Esophagus muscularis mucosa (tissue), 4 donors: ENCODE results near the gene DOC2A. TPM values are rescaled to one million over a fixed set of nuclear protein-coding genes. Genes with fewer than 3 reads are reported as not detected.
A peak's percentile ranks its signal among the peaks of the same experiment; 100 is the strongest.

Experiments used
- DNase-seq: peaks from one replicate; pipeline ENCODE4 v3.0.0-alpha.2; 2017; ENCODE audit errors: extremely low spot score
- H3K27ac ChIP-seq, 4 donors: fragments of 200-600 bp; sonication (generic); replicated peaks in 1 of 4; 1 replicate in 3 of 4; 2 replicates in 1 of 4; pipeline ENCODE4 v1.5.1; 2016 to 2019; ENCODE audit warnings: mild to moderate bottlenecking in 1 of 4
- H3K27me3 ChIP-seq, 4 donors: fragments of 200-600 bp; sonication (generic); one replicate each; pipeline versions ENCODE4 v1.5.1 to v1.6.0; 2016 to 2019
- H3K36me3 ChIP-seq, 4 donors: fragments of 200-600 bp; sonication (generic); one replicate each; pipeline ENCODE4 v1.5.1; 2016 to 2019
- H3K4me1 ChIP-seq, 4 donors: fragments of 200-600 bp; sonication (generic); one replicate each; pipeline ENCODE4 v1.5.1; 2016 to 2019
- H3K4me3 ChIP-seq, 4 donors: fragments of 200-600 bp; sonication (generic); 1 replicate in 2 of 4; 2 replicates in 2 of 4; pipeline ENCODE4 v1.5.1; 2016 to 2019; ENCODE audit warnings: mild to moderate bottlenecking in 4 of 4, moderate library complexity in 1 of 4
- H3K9me3 ChIP-seq, 4 donors: fragments of 200-600 bp; sonication (generic); 1 replicate in 3 of 4; 2 replicates in 1 of 4; pipeline ENCODE4 v1.5.1; 2016 to 2019
- EP300 ChIP-seq: sonication (generic); formaldehyde crosslinking; IDR thresholded peaks from one replicate; pipeline ENCODE4 v1.6.1; 2017; ENCODE audit warnings: antibody characterized with exemption
- POLR2A ChIP-seq: fragments of 450-650 bp; IDR thresholded peaks from one replicate; pipeline ENCODE4 v1.6.1; 2017; ENCODE audit warnings: antibody characterized with exemption, moderate library complexity, mild to moderate bottlenecking, low read depth
- POLR2AphosphoS5 ChIP-seq, 2 donors: sonication (generic); formaldehyde crosslinking; IDR thresholded peaks; one replicate each; pipeline ENCODE4 v1.6.1; 2017; ENCODE audit warnings: antibody characterized with exemption in 2 of 2
- WGBS: methylation state at CpG from one replicate; pipeline ENCODE4 v1.1.5; 2018; 5-methylcytosine and 5-hydroxymethylcytosine counted together
- intact Hi-C: fragments of 100-400 bp; cut with DNase I; formaldehyde crosslinking; loops from one replicate; pipeline ENCODE4 v1.15.1; 2023
- total RNA-seq, 4 donors: library from RNA; depleted of rRNA; stranded (reverse); fragments of >200 nt; gene quantifications; one replicate each; pipeline versions ENCODE4 v1.1.0 to v1.2.1, GENCODE V29; 2016
- TF ChIP-seq, protein P1 (sequence below), 3 experiments: fragments of 200-600 bp in 2 of 3; fragments of 450-650 bp in 1 of 3; sonication (generic) in 2 of 3; IDR thresholded peaks; one replicate each; pipeline ENCODE4 v1.5.1; 2017 to 2019; ENCODE audit warnings: antibody characterized with exemption in 3 of 3, mild to moderate bottlenecking in 2 of 3, moderate library complexity in 1 of 3

Gene DOC2A
- total RNA-seq, 4 donors from 2014 or later = 0.50 to 0.83 TPM; not detected in 2

DNA sequence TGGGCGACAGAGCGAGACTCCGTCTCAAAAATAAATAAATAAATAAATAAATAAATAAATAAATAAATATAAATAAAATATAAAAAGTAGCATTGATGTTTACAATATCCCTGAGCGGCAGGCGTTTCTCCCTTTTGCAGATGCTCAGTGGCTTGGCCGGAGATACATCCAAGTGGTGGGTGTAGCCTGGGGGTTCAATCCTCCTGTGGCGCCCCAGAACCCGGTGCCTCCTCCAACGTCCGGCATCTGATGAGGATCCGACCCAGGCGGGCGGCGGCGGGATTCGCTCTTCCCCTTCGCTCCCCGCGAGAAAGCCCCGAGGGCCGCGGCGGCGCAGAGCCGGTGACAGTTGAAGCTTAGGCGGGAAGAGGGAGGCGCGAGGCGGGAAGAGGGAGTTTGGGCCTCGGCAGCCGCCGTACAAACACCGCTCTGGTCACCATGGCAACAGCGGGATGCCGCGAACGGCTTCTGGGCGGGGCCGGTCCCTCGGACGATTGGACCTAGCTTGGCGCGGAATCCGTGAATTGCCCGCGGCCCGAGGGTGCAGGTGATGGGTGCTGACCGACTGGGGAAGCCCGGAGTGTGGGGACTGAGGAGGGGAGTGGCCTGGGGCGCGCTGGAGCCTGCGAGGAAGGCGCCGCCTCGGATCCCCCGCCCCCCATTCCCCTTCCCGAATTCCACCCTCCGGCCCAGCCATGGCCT, 42.0 kb upstream of the DOC2A start:
- WGBS = 16% methylated on average over 17 of the region's 58 CpGs
- H3K27ac ChIP-seq = peak overlapping the region; percentile 47 to 60 (median 57)
- TF ChIP-seq EP300 (no peak), POLR2AphosphoS5 (IDR thresholded peaks at IDR 0.05) (peak; percentile 76 to 91)
- TF ChIP-seq, protein P1, sequence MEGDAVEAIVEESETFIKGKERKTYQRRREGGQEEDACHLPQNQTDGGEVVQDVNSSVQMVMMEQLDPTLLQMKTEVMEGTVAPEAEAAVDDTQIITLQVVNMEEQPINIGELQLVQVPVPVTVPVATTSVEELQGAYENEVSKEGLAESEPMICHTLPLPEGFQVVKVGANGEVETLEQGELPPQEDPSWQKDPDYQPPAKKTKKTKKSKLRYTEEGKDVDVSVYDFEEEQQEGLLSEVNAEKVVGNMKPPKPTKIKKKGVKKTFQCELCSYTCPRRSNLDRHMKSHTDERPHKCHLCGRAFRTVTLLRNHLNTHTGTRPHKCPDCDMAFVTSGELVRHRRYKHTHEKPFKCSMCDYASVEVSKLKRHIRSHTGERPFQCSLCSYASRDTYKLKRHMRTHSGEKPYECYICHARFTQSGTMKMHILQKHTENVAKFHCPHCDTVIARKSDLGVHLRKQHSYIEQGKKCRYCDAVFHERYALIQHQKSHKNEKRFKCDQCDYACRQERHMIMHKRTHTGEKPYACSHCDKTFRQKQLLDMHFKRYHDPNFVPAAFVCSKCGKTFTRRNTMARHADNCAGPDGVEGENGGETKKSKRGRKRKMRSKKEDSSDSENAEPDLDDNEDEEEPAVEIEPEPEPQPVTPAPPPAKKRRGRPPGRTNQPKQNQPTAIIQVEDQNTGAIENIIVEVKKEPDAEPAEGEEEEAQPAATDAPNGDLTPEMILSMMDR (IDR thresholded peaks at IDR 0.05) = peak in 1 of 3 experiments; percentile 28

DNA sequence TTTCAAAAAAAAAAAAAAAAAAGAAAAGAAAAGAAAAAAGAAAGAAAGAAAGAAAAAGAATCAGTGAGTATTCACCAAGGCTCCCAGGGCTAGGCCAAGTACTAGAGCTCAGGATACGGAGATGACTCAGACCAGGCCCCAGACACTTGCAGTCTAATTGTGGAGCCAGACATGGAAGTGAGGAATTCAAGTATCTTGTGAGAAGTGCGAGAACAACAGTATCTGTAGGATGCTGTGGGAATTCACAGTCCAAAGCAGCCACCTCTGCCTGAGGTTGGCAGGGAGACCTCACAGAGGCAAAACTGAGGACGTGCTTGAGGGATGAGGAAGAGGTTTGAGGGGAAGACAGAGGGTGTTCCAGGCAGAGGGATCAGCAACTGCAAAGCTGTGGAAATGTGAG, 40.7 kb upstream of the DOC2A start:
- WGBS = 88% methylated on average over 3 of the region's 3 CpGs
- intact Hi-C loops = no loop called here
- H3K4me3 ChIP-seq = no peak overlapping the region

More for the DNA sequence above, 42.0 kb upstream of the DOC2A start:
- H3K9me3 ChIP-seq = no peaks in the 10 kb centered on the region
- peaks cover 9 to 25% (median 16%) of the 10 kb centered on the region in 4 donors for H3K4me1 ChIP-seq
- intact Hi-C loops = no loop called here
- peak; percentile 98 for DNase-seq
- H3K4me3 ChIP-seq = peak overlapping the region; percentile 71 to 89 (median 76)
- H3K36me3 ChIP-seq = no peaks in the 10 kb centered on the region
- no peaks in the 10 kb centered on the region for H3K27me3 ChIP-seq

DNA sequence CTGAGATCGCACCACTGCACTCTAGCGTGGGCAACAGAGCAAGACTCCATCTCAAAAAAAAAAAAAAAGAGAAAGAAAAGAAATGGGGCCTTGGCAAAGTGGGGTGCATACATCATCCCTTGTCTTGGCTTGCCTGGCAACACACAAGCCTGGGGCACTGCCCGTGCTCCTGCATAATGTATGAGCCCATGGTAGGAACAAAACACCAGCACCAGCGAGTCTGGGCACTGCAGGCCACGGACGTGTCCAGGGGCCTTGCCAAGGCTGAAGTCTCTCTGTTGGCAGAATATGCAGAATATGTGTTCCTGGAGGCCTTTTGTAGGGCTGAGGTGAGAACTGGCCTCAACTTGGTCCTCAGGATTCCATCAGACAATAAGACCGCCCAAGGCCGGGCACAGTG, 39.0 kb upstream of the DOC2A start:
- Histone ChIP-seq H3K27me3 (no peaks in the 10 kb centered on the region), H3K36me3 (no peaks in the 10 kb centered on the region), H3K4me1 (peaks cover 9 to 22% (median 16%) of the 10 kb centered on the region in 4 donors), H3K27ac (no peak overlapping the region), H3K9me3 (no peaks in the 10 kb centered on the region), H3K4me3 (no peak overlapping the region)
- TF ChIP-seq EP300 (no peak), POLR2AphosphoS5 (IDR thresholded peaks at IDR 0.05) (no peak), POLR2A (no peak)
- TF ChIP-seq, protein P1 (IDR thresholded peaks at IDR 0.05) = no peak
- DNase-seq = no peak
- intact Hi-C loops = no loop called here
- 90% methylated on average over 8 of the region's 8 CpGs for WGBS

More for the DNA sequence above, 40.7 kb upstream of the DOC2A start:
- Histone ChIP-seq H3K27me3 (no peaks in the 10 kb centered on the region), H3K36me3 (no peaks in the 10 kb centered on the region), H3K27ac (no peak overlapping the region), H3K4me1 (peaks cover 9 to 25% (median 16%) of the 10 kb centered on the region in 4 donors), H3K9me3 (no peaks in the 10 kb centered on the region)
- no peak for DNase-seq
- TF ChIP-seq, protein P1 (IDR thresholded peaks at IDR 0.05) = no peak
- TF ChIP-seq POLR2AphosphoS5 (IDR thresholded peaks at IDR 0.05) = no peak
- TF ChIP-seq EP300 = no peak
- no peak for TF ChIP-seq POLR2A

DNA sequence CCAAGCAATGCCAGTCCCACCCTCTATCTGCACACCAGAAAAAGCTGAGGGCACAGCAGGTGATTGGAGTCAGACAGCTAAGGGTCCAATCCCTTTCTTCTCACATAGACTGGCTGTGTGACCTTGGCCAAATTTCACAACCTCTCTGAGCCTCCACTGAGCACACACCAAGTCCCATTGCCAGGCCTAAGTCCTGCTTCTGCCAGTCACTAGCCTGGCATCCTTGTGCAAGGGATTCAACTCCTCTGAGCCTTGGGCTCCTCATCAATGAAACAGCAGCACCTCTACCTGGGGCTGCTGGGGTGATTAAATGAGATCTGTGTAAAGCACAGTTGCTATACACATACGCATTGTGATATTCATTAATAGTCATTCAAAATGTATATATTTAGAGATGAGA, 35.8 kb upstream of the DOC2A start:
- intact Hi-C loops = no loop called here
- Histone ChIP-seq H3K36me3 (no peaks in the 10 kb centered on the region), H3K4me3 (no peak overlapping the region), H3K27me3 (peaks cover 0 to 6% (median 0%) of the 10 kb centered on the region in 4 donors), H3K27ac (no peak overlapping the region), H3K9me3 (no peaks in the 10 kb centered on the region), H3K4me1 (no peaks in the 10 kb centered on the region)
- TF ChIP-seq, protein P1 (IDR thresholded peaks at IDR 0.05) = no peak
- no peak for TF ChIP-seq POLR2AphosphoS5 (IDR thresholded peaks at IDR 0.05)
- no peak for TF ChIP-seq EP300
- TF ChIP-seq POLR2A = no peak
- DNase-seq = no peak
- WGBS = 75% methylated on average over 1 of the region's 1 CpG

DNA sequence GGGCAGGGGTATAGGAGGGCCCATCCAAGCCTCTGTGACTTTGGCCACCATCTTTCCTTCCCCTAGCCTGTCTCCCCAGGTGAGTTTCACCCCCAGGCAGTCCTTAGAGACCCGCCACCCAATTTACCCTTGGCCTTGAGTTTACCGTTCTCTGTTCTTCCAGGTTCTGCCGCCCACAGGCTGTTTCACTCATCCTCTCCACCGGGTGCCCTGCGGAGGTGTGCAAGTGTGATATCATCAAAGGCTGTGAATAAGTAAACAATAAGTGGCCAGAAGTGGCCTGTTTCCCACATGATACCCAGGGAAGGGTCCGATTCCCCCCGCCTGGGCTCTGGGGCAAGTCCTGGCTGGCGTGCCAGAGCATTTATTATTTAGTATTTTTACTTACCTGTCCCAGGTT, 35.4 kb upstream of the DOC2A start:
- intact Hi-C loops = no loop called here
- H3K36me3 ChIP-seq = no peaks in the 10 kb centered on the region
- no peak for TF ChIP-seq POLR2A
- TF ChIP-seq, protein P1 (IDR thresholded peaks at IDR 0.05) = no peak
- no peak for TF ChIP-seq POLR2AphosphoS5 (IDR thresholded peaks at IDR 0.05)
- no peak for TF ChIP-seq EP300
- no peaks in the 10 kb centered on the region for H3K4me1 ChIP-seq
- no peaks in the 10 kb centered on the region for H3K9me3 ChIP-seq
- no peak for DNase-seq
- 75% methylated on average over 8 of the region's 8 CpGs for WGBS
- no peak overlapping the region for H3K4me3 ChIP-seq
- peaks cover 0 to 6% (median 0%) of the 10 kb centered on the region in 4 donors for H3K27me3 ChIP-seq
- H3K27ac ChIP-seq = no peak overlapping the region
